ENCODE measurements around the gene PRM1. TPM values are rescaled to one million over a fixed set of nuclear protein-coding genes. Genes with fewer than 3 reads are reported as not detected.

Gene PRM1
- total and polyA plus RNA-seq, 4 donors: not detected

GRCh38 chr16:11257131-11257938 lies 23.8 kb downstream of the PRM1 start:
- Histone ChIP-seq H3K9me3 (ENCODE audit: control insufficient read depth, low read length) (no peaks in the 10 kb centered on the region), H3K4me1 (ENCODE audit: control insufficient read depth in 1 of 2, insufficient read depth in 2 of 2, low read length in 2 of 2) (no peaks in the 10 kb centered on the region), H3K36me3 (ENCODE audit: control insufficient read depth in 1 of 2, insufficient read depth in 2 of 2, low read length in 1 of 2) (no peaks in the 10 kb centered on the region), H3K27me3 (ENCODE audit: control insufficient read depth in 1 of 2, insufficient read depth in 2 of 2, low read length in 1 of 2) (no peaks in the 10 kb centered on the region), H3K4me3 (ENCODE audit: low read length in 2 of 2) (no peak overlapping the region), H3K27ac (ENCODE audit: low read depth in 1 of 2, low read length in 2 of 2) (no peak overlapping the region)
- intact Hi-C loops (cut with DNase I): loop anchor here (2.0 to 10.0 kb wide), 3 partner anchors 100 to 287 kb away; no protein-coding TSS in a partner anchor
- DNase-seq (peak; percentile 87 to 89), ATAC-seq (ENCODE audit: low FRiP score) (peak; percentile 84)
- WGBS, 2 donors: 24 to 28% methylated on average over 21 of the region's 21 CpGs

- WGBS, 2 donors: 1 to 2% methylated on average over 32 of the region's 32 CpGs
- ATAC-seq (ENCODE audit: low FRiP score) (peak; percentile 63), DNase-seq (peak; percentile 84 to 89)
- Histone ChIP-seq H3K36me3 (ENCODE audit: control insufficient read depth in 1 of 2, insufficient read depth in 2 of 2, low read length in 1 of 2) (no peaks in the 10 kb centered on the region), H3K9me3 (ENCODE audit: control insufficient read depth, low read length) (no peaks in the 10 kb centered on the region), H3K27ac (ENCODE audit: low read depth in 1 of 2, low read length in 2 of 2) (peak overlapping the region; percentile 81 to 93), H3K27me3 (ENCODE audit: control insufficient read depth in 1 of 2, insufficient read depth in 2 of 2, low read length in 1 of 2) (no peaks in the 10 kb centered on the region), H3K4me1 (ENCODE audit: control insufficient read depth in 1 of 2, insufficient read depth in 2 of 2, low read length in 2 of 2) (no peaks in the 10 kb centered on the region), H3K4me3 (ENCODE audit: low read length in 2 of 2) (peak overlapping the region; percentile 81 to 83)
- intact Hi-C loops (cut with DNase I): loop anchor here (1.0 to 10.0 kb wide), 4 partner anchors 101 to 286 kb away; no protein-coding TSS in a partner anchor
Measured at GRCh38 chr16:11256661-11257130, 24.4 kb downstream of the PRM1 start.

GRCh38 chr16:11255737-11256660 lies 25.1 kb downstream of the PRM1 start, which contains the start of gene SOCS1:
Gene SOCS1, minus strand, starts transcription at chr16:11256204. Its CDS starts 726 bp downstream, at chr16:11255478.
- Histone ChIP-seq H3K4me1 (ENCODE audit: control insufficient read depth in 1 of 2, insufficient read depth in 2 of 2, low read length in 2 of 2) (no peaks in the 10 kb centered on the region), H3K27ac (ENCODE audit: low read depth in 1 of 2, low read length in 2 of 2) (peak within 1 kb of the TSS; percentile 81 to 93), H3K9me3 (ENCODE audit: control insufficient read depth, low read length) (no peaks in the 10 kb centered on the region), H3K4me3 (ENCODE audit: low read length in 2 of 2) (peak within 1 kb of the TSS; percentile 81 to 91), H3K27me3 (ENCODE audit: control insufficient read depth in 1 of 2, insufficient read depth in 2 of 2, low read length in 1 of 2) (no peaks in the 10 kb centered on the region), H3K36me3 (ENCODE audit: control insufficient read depth in 1 of 2, insufficient read depth in 2 of 2, low read length in 1 of 2) (no peaks in the 10 kb centered on the region)
- ATAC-seq (ENCODE audit: low FRiP score) (peak; percentile 90), DNase-seq (peak; percentile 88 to 94)
- intact Hi-C loops (cut with DNase I): loop anchor here (1.0 to 10.0 kb wide), 4 partner anchors 101 to 285 kb away; no protein-coding TSS in a partner anchor
- WGBS, 2 donors: 0% methylated on average over 38 to 100 of the region's 100 CpGs

- H3K4me3 ChIP-seq (ENCODE audit: low read length in 2 of 2): peak overlapping the region; percentile 32 to 91
- H3K9me3 ChIP-seq (ENCODE audit: control insufficient read depth, low read length): no peaks in the 10 kb centered on the region
- ATAC-seq (ENCODE audit: low FRiP score) (no peak), DNase-seq (peak; percentile 64 to 84)
- 1% methylated on average over 95 to 105 of the region's 105 CpGs for WGBS, 2 donors
- no peaks in the 10 kb centered on the region for H3K27me3 ChIP-seq (ENCODE audit: control insufficient read depth in 1 of 2, insufficient read depth in 2 of 2, low read length in 1 of 2)
- intact Hi-C loops (cut with DNase I): loop anchor here (5.0 to 10.0 kb wide), 2 partner anchors 102 to 150 kb away; no protein-coding TSS in a partner anchor
- H3K36me3 ChIP-seq (ENCODE audit: control insufficient read depth in 1 of 2, insufficient read depth in 2 of 2, low read length in 1 of 2): no peaks in the 10 kb centered on the region
- no peak overlapping the region for H3K27ac ChIP-seq (ENCODE audit: low read depth in 1 of 2, low read length in 2 of 2)
- H3K4me1 ChIP-seq (ENCODE audit: control insufficient read depth in 1 of 2, insufficient read depth in 2 of 2, low read length in 2 of 2): no peaks in the 10 kb centered on the region
Measured at GRCh38 chr16:11254913-11255736, 26.0 kb downstream of the PRM1 start.

GRCh38 chr16:11253995-11254912 lies 26.9 kb downstream of the PRM1 start:
- no peaks in the 10 kb centered on the region for H3K36me3 ChIP-seq (ENCODE audit: control insufficient read depth in 1 of 2, insufficient read depth in 2 of 2, low read length in 1 of 2)
- H3K27ac ChIP-seq (ENCODE audit: low read depth in 1 of 2, low read length in 2 of 2): no peak overlapping the region
- no peaks in the 10 kb centered on the region for H3K27me3 ChIP-seq (ENCODE audit: control insufficient read depth in 1 of 2, insufficient read depth in 2 of 2, low read length in 1 of 2)
- intact Hi-C loops (cut with DNase I): loop anchor here in 1 of 2 donors (10.0 kb wide), 1 partner anchor 149 kb away; no protein-coding TSS in a partner anchor
- H3K4me3 ChIP-seq (ENCODE audit: low read length in 2 of 2): no peak overlapping the region
- DNase-seq (peak in 1 of 2 donors; percentile 57), ATAC-seq (ENCODE audit: low FRiP score) (no peak)
- H3K9me3 ChIP-seq (ENCODE audit: control insufficient read depth, low read length): no peaks in the 10 kb centered on the region
- no peaks in the 10 kb centered on the region for H3K4me1 ChIP-seq (ENCODE audit: control insufficient read depth in 1 of 2, insufficient read depth in 2 of 2, low read length in 2 of 2)
- 12 to 17% methylated on average over 29 of the region's 29 CpGs for WGBS, 2 donors

- WGBS, 2 donors: 57 to 60% methylated on average over 5 of the region's 5 CpGs
- Histone ChIP-seq H3K27ac (ENCODE audit: low read depth in 1 of 2, low read length in 2 of 2) (peak overlapping the region in 1 of 2 donors; percentile 8), H3K4me1 (ENCODE audit: control insufficient read depth in 1 of 2, insufficient read depth in 2 of 2, low read length in 2 of 2) (no peaks in the 10 kb centered on the region), H3K4me3 (ENCODE audit: low read length in 2 of 2) (no peak overlapping the region), H3K27me3 (ENCODE audit: control insufficient read depth in 1 of 2, insufficient read depth in 2 of 2, low read length in 1 of 2) (no peaks in the 10 kb centered on the region), H3K9me3 (ENCODE audit: control insufficient read depth, low read length) (no peaks in the 10 kb centered on the region), H3K36me3 (ENCODE audit: control insufficient read depth in 1 of 2, insufficient read depth in 2 of 2, low read length in 1 of 2) (no peaks in the 10 kb centered on the region)
- intact Hi-C loops (cut with DNase I): loop anchor here in 1 of 2 donors (10.0 kb wide), 1 partner anchor 149 kb away; no protein-coding TSS in a partner anchor
- DNase-seq: no peak
- no peak for ATAC-seq (ENCODE audit: low FRiP score)
Measured at GRCh38 chr16:11253009-11253994, 27.8 kb downstream of the PRM1 start.
